NCI-H524 (cell line): Measurements from ENCODE around the gene RNPEPL1.

Experiments
- DNase-seq, 2 experiments: peaks; one replicate each; lab custom pipeline; 2025; lab: John Stamatoyannopoulos, UW

Gene RNPEPL1

GRCh38 chr2:240591784-240592183, 23.5 kb downstream of the RNPEPL1 start:
- no peak for DNase-seq

- no peak for DNase-seq
Observed at GRCh38 chr2:240593026-240593702, 24.9 kb downstream of the RNPEPL1 start.

GRCh38 chr2:240593703-240594451, 25.6 kb downstream of the RNPEPL1 start:
- DNase-seq = no peak

GRCh38 chr2:240594511-240595380, 26.5 kb downstream of the RNPEPL1 start:
- no peak for DNase-seq

- DNase-seq = peak; percentile 5 to 9
Observed at GRCh38 chr2:240595381-240596079, 27.2 kb downstream of the RNPEPL1 start.

GRCh38 chr2:240596080-240596460, 27.8 kb downstream of the RNPEPL1 start:
- no peak for DNase-seq

- no peak for DNase-seq
Observed at GRCh38 chr2:240596491-240596931, 28.2 kb downstream of the RNPEPL1 start.

- DNase-seq = no peak
Observed at GRCh38 chr2:240597054-240597418, 28.8 kb downstream of the RNPEPL1 start.

- DNase-seq = no peak
Observed at GRCh38 chr2:240597419-240598181, 29.3 kb downstream of the RNPEPL1 start.

- DNase-seq = no peak
Observed at GRCh38 chr2:240598311-240598911, 30.1 kb downstream of the RNPEPL1 start.

- no peak for DNase-seq
Observed at GRCh38 chr2:240599141-240599583, 30.9 kb downstream of the RNPEPL1 start.

- DNase-seq = no peak
Observed at GRCh38 chr2:240600451-240600961, 32.2 kb downstream of the RNPEPL1 start.

GRCh38 chr2:240601061-240601830, 33.0 kb downstream of the RNPEPL1 start:
- no peak for DNase-seq

- DNase-seq = no peak
Observed at GRCh38 chr2:240601831-240602160, 33.5 kb downstream of the RNPEPL1 start.

- DNase-seq = no peak
Observed at GRCh38 chr2:240602266-240603050, 34.2 kb downstream of the RNPEPL1 start.

GRCh38 chr2:240603081-240603835, 35.0 kb downstream of the RNPEPL1 start:
- DNase-seq = no peak

GRCh38 chr2:240603846-240604245, 35.6 kb downstream of the RNPEPL1 start:
- DNase-seq = no peak

GRCh38 chr2:240604291-240604938, 36.1 kb downstream of the RNPEPL1 start:
- no peak for DNase-seq
